ENCODE data around the gene EPC2. TPM values are rescaled to one million over a fixed set of nuclear protein-coding genes. Genes with fewer than 3 reads are reported as not detected.
A peak's percentile ranks its signal among the peaks of the same experiment; 100 is the strongest.

The EPC2 gene
- total RNA-seq, 1 experiment from 2014 or later = 20.3 TPM

GRCh38 chr2:148643998-148644882 lies at the start of gene EPC2 (continued):
- no peak; the same call in 1 of the 2 replicates for TF ChIP-seq ARID4B (CRISPR knock-in tag; IDR thresholded peaks at IDR 0.05; ENCODE audit: borderline replicate concordance)
- no peak for TF ChIP-seq ATF2 (CRISPR knock-in tag; IDR thresholded peaks at IDR 0.05; ENCODE audit: borderline replicate concordance, low read depth)
- no peak for TF ChIP-seq GRHL2 (CRISPR knock-in tag; IDR thresholded peaks at IDR 0.05; ENCODE audit: insufficient replicate concordance, severe bottlenecking)
- TF ChIP-seq ZNF512 (CRISPR knock-in tag; IDR thresholded peaks at IDR 0.05; ENCODE audit: borderline replicate concordance) = no peak
- no peak for TF ChIP-seq E2F4 (CRISPR knock-in tag; IDR thresholded peaks at IDR 0.05; ENCODE audit: borderline replicate concordance, low read depth)
- no peak for TF ChIP-seq USF2 (CRISPR knock-in tag; IDR thresholded peaks at IDR 0.05)
- TF ChIP-seq SP1 (CRISPR knock-in tag; conservative IDR thresholded peaks at IDR 0.05) = peak; percentile 72
- no peak for TF ChIP-seq NFYB (CRISPR knock-in tag; conservative IDR thresholded peaks at IDR 0.05; ENCODE audit: low read depth)
- TF ChIP-seq ZNF263 (CRISPR knock-in tag; IDR thresholded peaks at IDR 0.05; ENCODE audit: low read depth) = no peak
- no peak for TF ChIP-seq ATF6 (CRISPR knock-in tag; IDR thresholded peaks at IDR 0.05)
- TF ChIP-seq HMGXB4 (CRISPR knock-in tag; IDR thresholded peaks at IDR 0.05) = peak; percentile 93

Measured in WTC11 (cell line).